IPS DF 6.9 (cell line): ENCODE data around the gene RNF144A.
A peak's percentile ranks its signal among the peaks of the same experiment; 100 is the strongest.

Experiments used
- DNase-seq: peaks from one replicate; pipeline ENCODE4 v3.0.0-alpha.2; 2013; ENCODE audit warnings: low read depth, low spot score
- H3K27ac ChIP-seq: one replicate; pipeline ENCODE4 v1.5.1; 2013; ENCODE audit warnings: low read length, control low read depth
- H3K27me3 ChIP-seq: 2 replicates; pipeline ENCODE4 v1.6.1; 2013; ENCODE audit warnings: mild to moderate bottlenecking, low read length; ENCODE audit not compliant: control insufficient read depth, insufficient read depth
- H3K36me3 ChIP-seq: 2 replicates; pipeline ENCODE4 v1.6.1; 2013; ENCODE audit warnings: low read length; ENCODE audit not compliant: control insufficient read depth, insufficient read depth
- H3K4me1 ChIP-seq: 2 replicates; pipeline ENCODE4 v1.6.1; 2013; ENCODE audit warnings: low read length; ENCODE audit not compliant: control insufficient read depth, insufficient read depth
- H3K4me3 ChIP-seq: 2 replicates; pipeline ENCODE4 v1.5.1; 2013; ENCODE audit warnings: mild to moderate bottlenecking, low read length
- H3K9me3 ChIP-seq: 2 replicates; pipeline ENCODE4 v1.6.1; 2013; ENCODE audit warnings: low read length, inconsistent platforms; ENCODE audit not compliant: control insufficient read depth, insufficient read depth
- WGBS: extraction: QIAGEN DNeasy Blood & Tissue Kit; methylation state at CpG from one replicate; pipeline ENCODE4 v1.1.7; 2013; ENCODE audit warnings: mixed read lengths, missing lambda C conversion rate; ENCODE audit not compliant: insufficient read length, insufficient coverage; 5-methylcytosine and 5-hydroxymethylcytosine counted together

RNF144A gene

DNA sequence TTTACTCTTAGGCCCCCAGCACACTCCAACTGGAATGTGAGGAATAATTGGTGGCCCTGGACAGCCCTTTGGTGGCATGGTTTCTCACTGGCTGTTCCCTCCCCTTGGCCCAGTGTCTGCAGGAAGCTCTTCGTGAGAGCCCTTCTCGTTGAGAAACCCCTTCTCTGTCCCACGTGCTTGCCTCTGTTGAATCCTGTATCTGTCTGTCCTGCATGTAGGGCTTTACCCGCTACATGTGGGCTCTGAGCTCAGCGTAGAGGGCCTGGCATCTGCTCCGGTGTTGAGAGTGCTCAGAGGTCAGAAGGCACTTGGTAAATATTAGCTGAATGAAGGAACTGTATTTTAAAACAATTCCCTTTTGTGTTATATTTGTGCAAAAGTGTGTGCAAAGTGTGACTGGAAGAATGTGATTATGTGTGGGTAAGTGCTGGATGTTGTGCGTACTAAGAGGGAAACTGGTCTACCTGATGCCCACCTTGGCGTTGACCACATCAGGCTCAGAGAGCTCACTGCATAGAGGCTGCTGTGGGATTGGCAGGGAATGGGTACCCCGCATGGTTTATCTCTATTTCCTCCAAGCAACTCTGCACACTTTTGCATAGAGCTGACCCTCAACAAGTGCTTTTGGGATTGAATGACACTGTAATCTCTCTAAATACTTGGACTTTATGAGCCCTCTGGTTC, 40.0 kb downstream of the RNF144A start:
- no peak overlapping the region for H3K27ac ChIP-seq
- H3K4me1 ChIP-seq = no peaks in the 10 kb centered on the region
- H3K4me3 ChIP-seq = no peak overlapping the region
- H3K27me3 ChIP-seq = no peaks in the 10 kb centered on the region
- no peaks in the 10 kb centered on the region for H3K9me3 ChIP-seq
- no CpG with 5 or more reads among the region's 9 CpGs for WGBS
- no peaks in the 10 kb centered on the region for H3K36me3 ChIP-seq
- DNase-seq = no peak

DNA sequence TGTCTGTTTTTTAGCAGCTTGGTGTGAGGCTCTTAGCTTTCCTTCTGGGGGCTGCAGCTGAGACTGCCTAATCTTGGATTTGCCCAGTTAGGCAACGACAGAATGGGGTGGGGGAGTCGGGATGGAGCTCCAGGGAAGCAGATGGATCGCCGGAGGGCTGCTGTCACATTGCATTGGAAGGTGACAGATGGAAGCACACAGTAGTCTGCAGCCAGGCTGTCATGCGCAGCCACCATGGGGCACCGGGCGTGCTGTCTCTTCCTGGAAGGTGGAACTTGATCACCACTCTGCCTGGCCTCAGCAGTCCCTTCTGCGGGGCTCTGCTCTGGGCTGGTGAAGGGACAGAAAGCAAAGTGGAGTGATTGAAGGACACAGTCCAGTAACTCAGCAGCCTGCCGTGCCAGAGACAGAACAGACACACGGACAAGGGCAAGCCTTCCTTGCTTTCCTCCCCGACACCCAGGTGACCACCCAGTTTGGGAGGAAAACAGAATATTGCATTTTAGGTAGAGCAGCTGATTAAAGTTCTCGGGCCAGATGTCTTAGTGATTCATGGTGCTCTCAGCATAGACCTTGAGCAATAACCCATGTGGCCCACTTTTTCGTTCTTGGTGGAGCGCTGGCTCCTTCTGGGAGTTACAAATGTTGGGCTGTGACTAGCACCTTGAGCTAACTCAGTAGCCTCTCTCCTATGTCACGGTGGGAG, 40.9 kb downstream of the RNF144A start:
- H3K4me3 ChIP-seq = no peak overlapping the region
- no peaks in the 10 kb centered on the region for H3K27me3 ChIP-seq
- H3K4me1 ChIP-seq = no peaks in the 10 kb centered on the region
- no peak overlapping the region for H3K27ac ChIP-seq
- WGBS = no CpG with 5 or more reads among the region's 15 CpGs
- no peaks in the 10 kb centered on the region for H3K9me3 ChIP-seq
- no peak for DNase-seq
- no peaks in the 10 kb centered on the region for H3K36me3 ChIP-seq

DNA sequence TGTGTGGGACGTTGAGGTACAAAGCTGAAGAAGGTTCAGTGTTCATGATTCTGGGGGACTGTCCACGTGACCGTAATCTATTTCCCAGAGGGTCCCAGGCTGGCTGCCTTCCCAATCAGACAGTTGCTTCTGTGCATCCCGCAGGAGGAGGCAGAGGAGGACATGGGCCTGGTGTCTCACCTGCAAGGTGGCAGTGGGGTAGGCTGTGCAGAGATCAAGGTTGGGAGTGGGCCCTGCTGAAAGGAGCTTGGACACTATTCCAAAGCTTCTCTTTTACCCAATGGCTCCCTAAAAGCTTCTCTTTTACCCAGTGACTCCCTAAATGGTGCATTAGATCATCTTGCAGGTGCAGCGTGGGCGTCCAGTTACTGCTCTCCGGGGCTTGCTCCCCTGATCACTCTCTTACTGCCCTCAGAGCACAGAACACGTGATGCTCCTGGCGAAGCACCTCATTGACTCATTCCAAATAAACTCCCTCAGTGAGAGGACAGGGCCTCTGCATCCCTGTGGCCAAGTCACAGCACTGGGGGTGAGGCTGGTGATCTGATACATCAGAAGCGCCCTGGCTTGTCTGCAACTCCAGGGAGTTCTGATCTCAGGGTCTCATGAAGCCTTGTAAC, 41.5 kb downstream of the RNF144A start:
- no CpG with 5 or more reads among the region's 10 CpGs for WGBS
- Histone ChIP-seq H3K27ac (no peak overlapping the region), H3K9me3 (no peaks in the 10 kb centered on the region), H3K4me3 (no peak overlapping the region), H3K4me1 (no peaks in the 10 kb centered on the region), H3K27me3 (no peaks in the 10 kb centered on the region), H3K36me3 (no peaks in the 10 kb centered on the region)
- no peak for DNase-seq

DNA sequence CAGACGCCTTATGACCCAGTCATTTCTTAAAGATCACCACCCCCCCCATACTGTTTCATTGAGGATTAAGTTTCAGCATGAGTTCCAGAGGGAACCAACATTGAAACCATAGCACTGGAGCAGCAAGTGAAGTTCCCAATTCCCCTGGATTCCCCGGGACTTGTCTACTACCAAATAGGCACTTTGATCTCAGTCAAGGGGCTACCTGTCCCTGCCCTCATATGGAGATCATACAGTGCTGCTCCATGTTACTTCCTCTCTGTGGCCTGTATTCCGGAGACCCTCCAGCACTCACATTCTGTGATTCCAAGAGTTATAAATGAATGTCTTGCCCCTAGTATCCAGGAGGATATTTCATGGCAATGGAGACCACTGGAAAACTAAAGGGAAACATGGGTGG, 42.5 kb downstream of the RNF144A start:
- Histone ChIP-seq H3K36me3 (no peaks in the 10 kb centered on the region), H3K27ac (no peak overlapping the region), H3K4me1 (no peaks in the 10 kb centered on the region), H3K4me3 (no peak overlapping the region), H3K9me3 (no peaks in the 10 kb centered on the region), H3K27me3 (no peaks in the 10 kb centered on the region)
- no CpG with 5 or more reads among the region's 3 CpGs for WGBS
- DNase-seq = no peak

DNA sequence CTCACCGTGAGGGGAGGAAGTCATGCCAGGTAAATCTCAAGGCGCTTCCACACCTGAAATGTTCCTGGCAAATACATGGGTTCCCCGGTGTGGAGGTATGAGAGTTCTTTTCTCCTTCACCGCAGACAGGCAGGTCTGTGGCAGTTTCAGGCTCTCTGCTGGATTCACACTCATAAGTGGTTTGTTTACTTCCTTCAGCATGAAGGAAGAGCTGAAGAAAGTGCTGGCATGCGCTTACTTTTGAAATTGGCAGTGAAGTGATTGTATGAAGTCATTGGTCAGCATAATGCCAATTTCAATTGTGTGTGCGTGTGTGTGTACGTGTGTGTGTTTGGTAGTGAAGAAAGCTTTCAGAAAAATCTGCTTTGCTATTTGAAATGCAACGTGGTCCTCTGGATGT, 43.4 kb downstream of the RNF144A start:
- Histone ChIP-seq H3K27ac (no peak overlapping the region), H3K9me3 (no peaks in the 10 kb centered on the region), H3K36me3 (no peaks in the 10 kb centered on the region), H3K27me3 (no peaks in the 10 kb centered on the region), H3K4me3 (no peak overlapping the region), H3K4me1 (no peaks in the 10 kb centered on the region)
- no peak for DNase-seq
- WGBS = no CpG with 5 or more reads among the region's 8 CpGs

DNA sequence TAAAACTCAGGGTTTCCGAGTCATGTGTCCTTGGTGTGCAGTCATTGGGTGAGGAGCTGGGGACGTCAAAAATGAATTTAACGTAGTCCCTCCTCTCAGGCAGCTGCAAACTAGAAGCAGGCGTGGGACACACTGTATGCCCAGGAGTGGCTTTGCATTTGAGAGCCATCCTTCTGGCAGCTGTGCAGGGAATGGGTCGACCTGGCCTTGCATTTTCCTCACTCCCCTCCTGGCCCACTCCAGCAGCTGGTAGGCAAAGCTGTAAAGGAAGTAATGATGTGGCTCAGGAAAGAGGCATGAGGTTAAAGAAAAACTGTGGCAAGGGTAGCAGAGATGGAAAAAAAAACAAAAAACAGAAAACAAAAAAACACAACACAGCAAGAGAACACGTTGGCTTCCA, 46.5 kb downstream of the RNF144A start:
- H3K4me1 ChIP-seq = no peaks in the 10 kb centered on the region
- no peaks in the 10 kb centered on the region for H3K9me3 ChIP-seq
- H3K36me3 ChIP-seq = no peaks in the 10 kb centered on the region
- H3K4me3 ChIP-seq = no peak overlapping the region
- no peak overlapping the region for H3K27ac ChIP-seq
- DNase-seq = no peak
- no peaks in the 10 kb centered on the region for H3K27me3 ChIP-seq
- WGBS = no CpG with 5 or more reads among the region's 6 CpGs

DNA sequence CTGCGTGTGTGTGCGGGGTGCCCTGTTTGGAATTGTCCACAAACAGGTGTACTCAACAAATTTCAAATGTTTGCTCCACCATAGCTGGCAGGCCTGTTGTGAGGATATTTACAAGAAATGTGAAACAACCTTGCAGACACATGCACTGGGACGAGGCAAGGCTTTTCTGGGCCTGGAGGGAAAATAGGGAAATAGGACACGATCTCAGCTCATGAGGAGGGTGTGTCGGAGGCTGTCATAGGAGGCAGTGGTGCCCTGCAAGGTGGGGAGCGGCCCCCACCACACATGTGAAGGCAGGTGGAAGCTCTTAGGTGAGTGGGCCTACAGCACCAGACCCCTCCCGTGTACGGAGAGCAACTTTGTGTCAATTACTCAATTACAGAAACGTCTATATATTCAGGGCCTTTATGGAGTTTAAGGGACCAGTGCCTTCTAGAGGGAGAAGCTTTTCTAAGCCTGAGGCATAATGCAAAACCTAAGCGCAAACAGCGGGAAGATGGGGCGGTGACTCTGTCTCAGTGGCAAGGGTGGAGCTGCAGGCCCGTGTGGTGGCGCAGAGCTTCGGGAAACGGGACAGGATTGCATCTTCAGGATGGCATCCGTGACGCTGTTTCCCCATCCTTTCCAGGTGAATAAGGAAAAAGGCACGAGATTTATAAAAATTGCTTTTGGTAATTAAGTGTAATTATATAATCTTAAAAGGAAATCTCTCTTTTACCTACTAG, 48.0 kb downstream of the RNF144A start:
- WGBS = no CpG with 5 or more reads among the region's 19 CpGs
- Histone ChIP-seq H3K27ac (no peak overlapping the region), H3K36me3 (no peaks in the 10 kb centered on the region), H3K9me3 (no peaks in the 10 kb centered on the region), H3K4me3 (no peak overlapping the region), H3K4me1 (no peaks in the 10 kb centered on the region), H3K27me3 (no peaks in the 10 kb centered on the region)
- no peak for DNase-seq

DNA sequence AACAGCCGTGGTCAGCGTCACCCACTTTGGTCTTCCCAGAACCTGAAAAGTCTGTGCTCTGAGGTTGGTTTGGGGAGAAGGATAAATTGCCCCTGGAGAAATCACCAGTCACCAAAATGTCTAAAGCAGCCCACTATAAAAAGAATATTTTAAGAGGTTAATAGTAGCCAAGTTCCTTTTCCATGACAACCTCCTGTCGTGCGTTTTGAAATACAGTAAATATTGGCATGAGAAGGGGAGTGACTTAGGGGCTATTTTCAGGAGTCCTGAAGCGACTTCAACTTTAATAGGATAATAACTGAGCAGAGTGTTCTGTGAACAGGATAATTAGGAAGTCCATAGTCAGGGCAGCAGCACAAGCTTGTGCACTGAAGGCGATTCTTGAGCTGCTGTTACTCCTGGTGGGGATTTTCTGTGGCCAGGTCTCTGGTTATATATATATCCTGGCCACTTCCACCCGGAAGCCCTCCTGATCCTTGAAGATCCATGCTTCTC, 49.3 kb downstream of the RNF144A start:
- H3K9me3 ChIP-seq = no peaks in the 10 kb centered on the region
- no peak overlapping the region for H3K27ac ChIP-seq
- no peak overlapping the region for H3K4me3 ChIP-seq
- WGBS = no CpG with 5 or more reads among the region's 7 CpGs
- H3K27me3 ChIP-seq = no peaks in the 10 kb centered on the region
- H3K4me1 ChIP-seq = no peaks in the 10 kb centered on the region
- H3K36me3 ChIP-seq = no peaks in the 10 kb centered on the region
- no peak for DNase-seq

DNA sequence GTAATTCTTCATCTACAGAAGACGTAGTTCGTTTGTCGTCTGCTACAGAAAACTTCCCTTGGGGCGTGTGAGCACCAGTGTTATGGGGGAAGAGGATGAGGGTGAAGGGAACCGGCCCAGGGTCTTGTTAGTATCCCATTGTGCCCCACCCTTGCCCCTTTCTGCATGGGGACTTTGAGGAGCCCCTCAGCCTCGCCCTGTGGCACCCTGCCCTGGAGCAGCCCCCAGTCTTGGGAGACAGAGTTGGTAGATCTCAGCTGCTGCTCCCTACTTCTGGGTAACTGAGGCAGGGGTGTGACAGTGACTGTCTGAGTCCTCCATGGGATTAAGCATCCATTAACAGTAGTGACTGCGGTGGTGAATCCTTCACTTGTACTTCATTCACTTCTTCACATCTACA, 50.1 kb downstream of the RNF144A start:
- Histone ChIP-seq H3K27me3 (no peaks in the 10 kb centered on the region), H3K27ac (no peak overlapping the region), H3K4me3 (no peak overlapping the region), H3K9me3 (no peaks in the 10 kb centered on the region), H3K36me3 (no peaks in the 10 kb centered on the region), H3K4me1 (no peaks in the 10 kb centered on the region)
- WGBS = no CpG with 5 or more reads among the region's 7 CpGs
- no peak for DNase-seq

DNA sequence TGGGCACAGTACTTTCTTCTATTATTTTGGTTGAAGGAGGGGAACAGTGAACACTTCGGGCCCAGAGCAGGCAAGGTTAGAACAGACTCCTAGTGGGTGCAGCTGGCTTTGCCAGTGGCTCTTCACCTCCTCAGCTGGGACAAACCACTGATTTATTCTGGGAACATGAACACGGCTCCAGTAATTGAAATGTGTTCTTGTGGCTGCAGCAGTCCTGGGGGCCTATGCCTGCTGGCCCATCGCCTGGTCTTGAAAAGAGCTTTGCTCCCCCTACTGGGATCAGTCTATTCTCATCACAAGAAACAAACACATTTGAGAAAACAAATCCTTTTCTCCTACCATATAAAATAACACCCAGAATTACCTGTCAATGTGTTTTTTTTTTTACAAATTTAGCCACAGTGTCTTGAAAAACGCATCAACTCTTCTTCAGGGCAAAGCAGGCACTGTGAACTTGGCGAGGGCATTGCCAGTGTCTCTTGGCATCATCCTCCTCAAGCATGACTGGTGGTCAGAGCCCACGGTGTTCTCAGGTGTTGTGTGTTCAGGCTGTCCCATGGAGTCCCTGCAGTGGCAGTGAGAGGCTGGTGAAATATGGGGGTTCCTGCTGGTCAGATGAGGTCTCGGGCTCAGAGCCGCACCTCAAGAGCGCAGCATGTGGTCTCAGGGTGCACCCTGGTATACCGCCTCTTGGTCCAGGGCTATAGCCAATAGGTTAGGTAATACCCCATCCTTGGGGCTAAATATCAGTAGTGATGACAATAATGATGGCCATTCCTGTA, 51.3 kb downstream of the RNF144A start:
- no CpG with 5 or more reads among the region's 10 CpGs for WGBS
- H3K9me3 ChIP-seq = no peaks in the 10 kb centered on the region
- no peaks in the 10 kb centered on the region for H3K36me3 ChIP-seq
- H3K4me3 ChIP-seq = no peak overlapping the region
- no peaks in the 10 kb centered on the region for H3K27me3 ChIP-seq
- no peak overlapping the region for H3K27ac ChIP-seq
- peak; percentile 4 for DNase-seq
- H3K4me1 ChIP-seq = no peaks in the 10 kb centered on the region
